NCI-H69 (cell line): ENCODE data around the gene ZNRD2.

Source experiments
- DNase-seq: peaks from one replicate; lab custom pipeline; 2025; lab: John Stamatoyannopoulos, UW

The ZNRD2 gene

GRCh38 chr11:65538232-65538914 is 31.9 kb upstream of the ZNRD2 start:
- DNase-seq: no peak

DNA sequence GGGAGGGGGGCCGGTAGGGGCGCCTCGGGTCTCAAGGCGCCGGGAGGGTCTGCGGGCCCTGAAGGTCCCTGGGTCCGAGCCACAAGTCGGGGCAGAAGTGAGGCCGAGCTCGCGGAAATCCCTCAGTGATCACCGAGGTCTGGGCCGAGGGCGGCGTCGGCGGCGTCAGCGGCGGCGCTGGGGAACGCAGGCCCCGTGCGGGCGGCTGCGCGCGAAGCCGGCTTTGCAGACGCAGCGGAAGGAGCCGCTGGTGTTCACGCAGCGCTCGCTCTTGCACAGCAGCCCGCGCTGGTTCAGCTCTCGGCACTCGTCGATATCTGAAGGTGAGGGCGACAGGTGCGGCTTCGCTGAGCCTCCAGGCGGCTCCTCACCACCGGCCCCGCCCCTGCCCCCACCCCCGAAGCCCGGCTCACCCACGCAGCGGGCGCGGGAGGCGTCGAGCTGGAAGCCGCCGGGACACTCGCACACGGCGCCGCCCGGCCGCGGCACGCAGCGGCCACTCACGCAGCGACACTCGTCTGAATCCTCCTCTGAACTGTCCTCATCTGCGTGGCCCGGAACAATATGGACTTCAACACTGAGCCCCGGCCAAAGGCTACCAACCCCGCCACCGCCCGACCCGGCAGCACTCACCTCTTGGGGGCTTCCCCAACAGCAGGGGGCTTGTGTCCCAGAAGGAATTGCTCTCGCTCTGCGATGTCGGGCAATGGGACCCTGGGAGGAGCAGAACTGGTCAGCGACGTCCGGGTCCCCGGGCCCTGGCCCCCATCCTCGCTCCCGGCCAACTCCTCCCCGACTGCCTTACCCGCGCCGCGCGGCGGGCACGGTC is 31.1 kb upstream of the ZNRD2 start:
- no peak for DNase-seq

- DNase-seq: peak; percentile 81
Observed at GRCh38 chr11:65539744-65540289, 30.5 kb upstream of the ZNRD2 start.

DNA sequence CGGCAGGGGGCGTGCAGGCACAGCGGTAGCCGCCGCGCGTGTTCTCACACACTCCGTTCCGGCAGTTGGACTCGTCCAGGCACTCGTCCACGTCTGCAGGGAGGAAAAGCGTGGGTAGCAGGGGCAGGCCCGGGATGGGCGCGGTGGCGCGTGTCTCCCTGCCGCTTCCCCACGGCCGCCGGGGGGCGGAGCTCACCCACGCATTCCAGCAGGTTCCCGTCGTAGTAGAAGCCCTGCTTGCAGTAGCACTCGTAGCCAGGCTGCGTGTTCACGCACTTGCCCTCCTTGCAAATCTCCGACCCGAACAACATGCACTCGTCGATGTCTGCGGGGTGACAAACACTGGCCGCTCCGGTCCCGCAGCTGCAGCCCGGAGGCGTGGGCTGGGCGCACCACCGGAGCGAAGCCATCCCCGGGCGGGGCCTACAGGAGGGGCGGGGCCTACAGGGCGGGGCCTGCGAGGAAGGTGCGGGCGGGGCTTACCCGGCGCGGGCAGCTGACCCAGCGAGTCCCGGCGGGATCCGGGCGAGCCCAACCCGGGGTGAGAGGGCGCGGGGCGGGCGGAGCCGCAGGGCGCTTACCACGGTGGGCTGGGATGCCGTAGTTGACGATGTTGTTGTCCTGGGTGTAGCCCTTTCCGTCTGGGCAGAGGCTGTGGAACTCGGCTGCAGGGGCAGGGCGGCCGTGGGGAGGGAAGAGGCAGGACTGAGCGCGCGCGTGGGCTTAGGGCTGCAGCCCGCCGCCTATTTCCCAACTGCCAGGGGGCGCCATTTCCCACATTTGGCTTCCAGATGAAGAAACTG is 29.8 kb upstream of the ZNRD2 start:
- DNase-seq: peak; percentile 94

DNA sequence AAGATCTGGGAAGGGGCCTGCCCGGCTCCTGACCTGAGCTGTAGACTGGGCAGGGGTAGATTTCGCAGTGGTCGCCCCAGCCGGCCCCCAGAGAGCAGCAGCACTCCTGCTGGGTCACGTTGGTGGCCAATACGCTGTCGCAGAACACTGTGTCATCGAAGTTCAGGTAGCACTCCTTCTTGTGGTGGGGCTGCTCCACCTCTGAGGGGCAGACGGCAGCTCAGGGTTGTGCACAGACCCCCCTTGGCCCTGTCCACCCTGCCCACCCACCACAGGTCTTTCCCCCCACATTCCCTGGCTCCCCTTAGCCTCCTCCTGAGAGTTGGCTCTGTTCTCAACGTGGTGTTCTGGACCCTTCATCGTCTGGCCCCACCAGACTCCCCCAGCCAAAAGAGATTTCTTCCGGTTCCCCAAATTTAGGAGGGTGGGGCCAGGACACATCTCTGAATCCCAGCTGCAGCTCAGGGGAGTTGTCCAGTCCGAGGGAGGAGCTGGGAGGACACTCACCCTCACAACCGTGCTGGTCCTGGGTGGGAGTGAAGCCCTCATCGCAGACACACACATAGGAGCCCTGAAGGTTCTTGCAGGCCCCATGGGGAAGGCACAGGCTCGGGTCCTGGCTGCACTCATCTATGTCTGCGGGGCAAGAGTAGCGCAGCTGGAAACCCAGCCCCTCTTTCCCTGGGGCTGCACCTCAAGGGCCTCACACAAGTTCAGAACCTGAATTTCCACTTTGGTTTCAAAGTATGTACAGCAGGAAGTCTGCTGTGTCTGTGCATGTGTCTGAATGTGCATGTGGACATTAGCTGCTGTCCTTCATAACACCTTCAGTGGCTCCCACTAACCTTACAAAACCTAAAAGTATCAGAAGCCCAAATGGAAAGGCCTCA is 28.9 kb upstream of the ZNRD2 start:
- DNase-seq: no peak

DNA sequence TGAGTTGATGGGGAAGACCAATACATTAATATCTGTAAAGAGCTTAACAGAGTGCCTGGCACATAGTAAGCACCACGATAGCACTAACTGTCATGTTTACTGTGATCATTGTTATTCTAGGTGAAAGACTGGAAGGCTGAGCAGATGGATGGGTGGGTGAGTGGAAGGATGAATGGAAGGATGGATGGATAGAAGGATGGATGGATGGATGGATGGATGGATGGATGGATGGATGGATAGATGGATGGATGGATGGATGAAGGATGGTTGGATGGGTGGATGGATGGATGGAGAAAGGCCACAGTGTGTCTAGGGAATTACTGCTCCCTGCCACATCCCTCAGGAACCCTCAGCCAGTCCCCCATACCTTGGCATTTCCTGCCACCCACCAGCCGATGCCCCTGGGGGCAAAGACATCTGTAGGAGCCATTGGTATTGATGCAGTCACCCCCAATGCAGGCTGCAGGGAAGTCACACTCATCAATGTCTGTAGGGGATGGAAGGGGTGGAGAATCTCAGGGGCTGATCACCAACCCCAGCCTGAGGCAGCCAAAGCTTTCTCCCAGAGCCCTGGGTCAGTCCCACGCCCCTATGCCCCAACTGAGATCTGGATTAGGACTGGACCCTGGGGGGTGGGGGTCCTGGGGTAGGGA is 27.4 kb upstream of the ZNRD2 start:
- DNase-seq: no peak

DNA sequence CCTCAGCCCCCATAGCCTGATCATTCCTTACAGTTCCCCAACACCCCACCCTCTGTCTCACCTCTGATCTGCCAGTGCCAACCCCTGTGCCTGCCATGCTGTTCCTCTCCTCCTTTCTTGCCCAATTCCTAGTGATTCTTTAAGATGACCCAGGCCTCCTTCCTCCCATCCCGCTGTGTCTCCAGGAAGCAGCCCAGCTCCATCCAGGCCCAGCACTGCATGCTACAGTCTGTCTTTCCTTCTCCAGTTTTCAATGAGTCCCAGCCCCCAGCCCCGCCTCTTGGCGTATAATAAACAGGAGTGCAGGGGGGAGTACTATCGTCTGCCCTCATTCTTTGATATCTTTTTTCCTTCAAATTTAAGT is 24.4 kb upstream of the ZNRD2 start:
- no peak for DNase-seq

- peak; percentile 93 for DNase-seq
Observed at GRCh38 chr11:65546217-65546958, 23.9 kb upstream of the ZNRD2 start.

GRCh38 chr11:65547446-65548125 is 22.7 kb upstream of the ZNRD2 start:
- DNase-seq: no peak

DNA sequence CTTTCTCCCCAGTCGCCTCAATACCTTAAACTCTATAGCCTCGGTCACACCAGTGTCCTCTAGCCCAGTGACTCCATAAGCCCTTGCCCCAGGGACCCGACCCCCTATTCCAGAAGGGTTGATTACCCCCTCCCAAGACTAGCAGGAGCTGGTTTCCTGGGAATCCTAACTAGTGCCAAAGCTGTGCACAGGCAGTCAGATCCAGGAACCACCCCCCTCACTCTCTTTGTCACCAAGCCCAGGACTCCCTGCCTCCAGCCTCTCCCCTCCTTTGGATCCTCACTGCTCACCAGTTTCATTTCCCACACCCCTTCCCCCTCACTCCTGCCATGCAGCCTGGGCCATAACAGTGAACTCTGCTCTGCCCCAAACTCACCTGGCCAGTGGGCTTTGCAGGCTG is 21.9 kb upstream of the ZNRD2 start:
- DNase-seq: no peak

- DNase-seq: no peak
Observed at GRCh38 chr11:65549096-65549495, 21.2 kb upstream of the ZNRD2 start.

DNA sequence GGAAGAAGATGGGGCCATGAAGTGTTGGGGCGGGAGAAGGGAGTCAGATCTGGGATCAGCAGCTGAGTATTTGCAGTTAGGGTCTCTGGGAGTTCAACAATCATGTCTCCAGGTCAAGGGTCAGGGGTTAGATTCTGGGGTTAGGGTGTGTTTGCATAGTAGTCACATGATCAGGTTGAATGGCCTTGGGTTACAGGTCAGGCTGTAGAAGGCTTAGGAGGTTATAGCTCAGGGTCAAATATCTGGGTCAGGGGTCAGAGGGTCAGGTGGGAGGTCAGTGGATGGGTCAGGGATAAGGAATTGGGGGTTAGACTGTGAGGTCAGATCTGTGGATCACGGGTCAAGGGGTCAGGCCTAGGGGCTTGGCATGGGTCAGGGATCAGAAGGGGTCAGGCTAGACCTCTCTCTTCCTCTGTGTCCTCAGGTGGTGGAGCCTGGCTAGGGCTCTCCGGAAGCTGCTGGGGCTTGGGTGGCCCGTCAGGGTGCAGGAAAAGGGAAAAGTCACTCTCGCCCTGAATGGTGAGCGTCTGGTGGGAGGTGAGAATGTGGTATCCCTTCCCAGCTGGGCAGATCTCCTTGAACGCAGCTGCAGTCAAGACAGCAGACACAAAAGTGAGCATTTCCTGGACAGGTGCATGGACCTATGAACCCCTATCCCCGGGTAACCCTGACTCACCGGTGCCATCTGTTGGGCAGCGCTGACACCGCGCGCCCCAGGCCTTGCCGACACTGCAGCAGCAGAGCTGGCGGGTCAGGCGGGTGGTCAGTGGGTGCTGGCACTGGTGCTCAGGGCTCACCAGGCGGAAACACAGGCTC is 18.5 kb upstream of the ZNRD2 start:
- DNase-seq: peak; percentile 86

DNA sequence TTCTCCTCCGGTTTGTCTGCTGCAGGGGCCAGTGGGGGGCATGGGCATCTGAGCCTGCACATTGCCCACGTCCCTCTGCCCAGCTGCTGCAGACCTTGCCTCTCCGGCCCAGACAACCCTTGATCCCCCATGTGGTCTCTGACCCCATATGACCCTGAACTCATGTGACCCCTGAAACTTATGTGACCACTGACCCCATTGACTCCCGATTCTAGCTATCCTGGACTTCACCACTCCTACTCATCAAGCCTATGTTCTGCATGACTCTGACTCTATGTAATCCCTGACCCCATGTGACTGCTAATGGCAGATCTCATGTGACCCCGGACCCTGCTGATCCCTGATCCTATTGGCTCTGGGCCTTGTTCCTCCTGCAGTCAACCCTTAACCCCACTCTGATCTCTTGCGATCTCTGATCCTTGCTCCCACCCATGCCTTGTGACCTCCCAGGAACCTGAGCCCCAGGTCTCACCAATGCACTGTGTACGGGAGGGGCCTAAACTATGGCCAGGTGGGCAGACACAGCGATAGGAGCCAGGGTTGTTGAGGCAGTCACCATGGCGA is 17.8 kb upstream of the ZNRD2 start:
- DNase-seq: no peak

DNA sequence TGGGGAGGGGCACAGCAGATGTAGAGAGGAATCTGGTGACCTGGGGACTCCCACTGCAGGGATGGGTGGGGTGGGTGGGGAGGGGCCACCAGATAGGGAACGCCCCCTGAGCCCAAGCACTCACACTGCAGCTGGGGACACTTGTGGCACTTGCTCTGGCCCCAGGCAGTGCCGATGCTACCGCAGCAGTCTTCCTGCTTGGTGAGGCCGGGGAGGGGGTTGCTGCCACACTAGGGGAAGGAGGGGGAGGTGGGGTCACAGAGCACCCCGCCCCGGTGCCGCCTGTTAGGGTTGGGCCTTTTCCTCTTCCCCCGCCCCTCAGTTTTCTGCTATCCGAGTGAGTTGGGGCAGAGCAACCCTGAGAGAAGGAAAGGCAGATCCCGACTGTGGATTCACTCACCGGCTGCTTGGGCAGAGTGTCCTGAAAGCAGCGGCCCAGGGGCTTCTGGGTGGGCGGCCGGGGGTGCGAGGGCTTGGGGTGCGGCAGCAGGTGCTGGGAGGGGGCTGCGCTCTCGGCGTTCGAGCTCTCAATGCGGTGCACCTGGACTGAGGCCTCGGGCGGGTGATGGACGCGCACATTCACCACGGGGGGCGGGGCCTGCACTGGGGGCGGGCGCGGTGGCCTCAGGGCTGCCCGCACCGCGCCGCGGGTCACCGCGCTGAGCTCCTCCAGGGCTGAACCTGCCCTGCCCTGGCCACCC is 16.8 kb upstream of the ZNRD2 start:
- DNase-seq: peak; percentile 42

GRCh38 chr11:65554057-65554818 is 16.0 kb upstream of the ZNRD2 start:
- no peak for DNase-seq

- DNase-seq: no peak
Observed at GRCh38 chr11:65554842-65555430, 15.3 kb upstream of the ZNRD2 start.
